Duodenal mucosa (tissue), 2 donors: ENCODE measurements around the gene AHR.

Experiments used
- H3K27ac ChIP-seq: one replicate; pipeline ENCODE4 v1.7.0; 2013; ENCODE audit warnings: low read depth, low read length
- H3K27me3 ChIP-seq, 2 donors: one replicate each; pipeline ENCODE4 v1.7.0; 2013; ENCODE audit warnings: low read length in 2 of 2, control low read depth in 1 of 2; ENCODE audit not compliant: insufficient read depth in 2 of 2, control insufficient read depth in 1 of 2
- H3K36me3 ChIP-seq, 2 donors: one replicate each; pipeline ENCODE4 v1.7.0; 2013; ENCODE audit warnings: low read length in 2 of 2, control low read depth in 1 of 2; ENCODE audit not compliant: insufficient read depth in 2 of 2, control insufficient read depth in 1 of 2
- H3K4me1 ChIP-seq, 2 donors: one replicate each; pipeline ENCODE4 v1.7.0; 2013; ENCODE audit warnings: low read length in 2 of 2, control low read depth in 1 of 2; ENCODE audit not compliant: insufficient read depth in 2 of 2, control insufficient read depth in 1 of 2
- H3K4me3 ChIP-seq, 2 donors: one replicate each; pipeline ENCODE4 v1.7.0; 2013; ENCODE audit warnings: low read length in 2 of 2, low read depth in 1 of 2
- H3K9ac ChIP-seq, 2 donors: one replicate each; pipeline ENCODE4 v1.7.0; 2013; ENCODE audit warnings: low read length in 2 of 2, low read depth in 1 of 2
- H3K9me3 ChIP-seq, 2 donors: one replicate each; pipeline ENCODE4 v1.7.0; 2013; ENCODE audit warnings: low read length in 2 of 2, control low read depth in 1 of 2; ENCODE audit not compliant: control insufficient read depth in 1 of 2

The AHR gene

DNA sequence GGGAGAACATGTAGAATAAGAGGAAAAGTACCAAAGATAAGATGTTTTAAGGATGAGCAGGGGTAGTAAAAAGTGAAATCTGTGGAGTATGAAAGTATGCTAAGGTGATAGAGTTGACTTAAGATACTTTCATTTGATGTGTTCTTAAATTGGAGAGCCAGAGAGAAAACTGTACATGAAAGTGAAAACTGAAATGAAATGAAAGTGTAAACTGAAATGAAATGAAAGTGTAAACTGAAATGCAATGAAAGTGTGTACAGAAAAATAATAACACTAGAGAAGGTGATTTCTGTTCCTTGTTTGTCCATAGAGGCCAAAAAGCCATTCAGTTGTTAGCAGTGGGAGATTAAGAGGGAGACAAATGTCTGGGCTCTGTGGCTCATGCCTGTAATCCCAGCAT lies 17.5 kb downstream of the AHR start:
- H3K9me3 ChIP-seq = no peaks in the 10 kb centered on the region
- no peaks in the 10 kb centered on the region for H3K27me3 ChIP-seq
- no peak overlapping the region for H3K4me3 ChIP-seq
- H3K36me3 ChIP-seq = peaks cover 10 to 15% of the 10 kb centered on the region in 2 donors
- peaks cover 10 to 26% of the 10 kb centered on the region in 2 donors for H3K4me1 ChIP-seq
- no peak overlapping the region for H3K9ac ChIP-seq
- no peak overlapping the region for H3K27ac ChIP-seq

DNA sequence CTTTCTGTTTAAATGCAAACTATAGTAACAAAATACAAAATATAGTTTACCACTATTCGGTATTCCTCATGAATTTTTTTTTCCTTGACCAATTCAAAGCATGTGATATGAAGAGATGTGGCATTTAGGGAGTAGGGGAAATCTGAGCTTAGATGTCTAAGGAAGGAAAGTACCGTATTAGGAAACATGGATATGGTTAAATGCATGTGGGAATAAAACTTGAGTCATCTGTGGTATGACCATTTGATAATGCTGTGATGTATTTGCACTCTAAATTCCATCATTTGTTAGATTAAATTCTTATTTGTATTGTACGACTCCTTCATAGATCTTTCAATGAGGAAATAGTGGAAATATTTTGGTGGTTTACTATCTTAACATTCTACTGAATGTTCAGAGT lies 19.7 kb downstream of the AHR start:
- no peak overlapping the region for H3K27ac ChIP-seq
- peaks cover 4 to 8% of the 10 kb centered on the region in 2 donors for H3K36me3 ChIP-seq
- H3K4me1 ChIP-seq = peaks cover 10 to 26% of the 10 kb centered on the region in 2 donors
- H3K9ac ChIP-seq = no peak overlapping the region
- H3K9me3 ChIP-seq = no peaks in the 10 kb centered on the region
- H3K27me3 ChIP-seq = no peaks in the 10 kb centered on the region
- H3K4me3 ChIP-seq = no peak overlapping the region

DNA sequence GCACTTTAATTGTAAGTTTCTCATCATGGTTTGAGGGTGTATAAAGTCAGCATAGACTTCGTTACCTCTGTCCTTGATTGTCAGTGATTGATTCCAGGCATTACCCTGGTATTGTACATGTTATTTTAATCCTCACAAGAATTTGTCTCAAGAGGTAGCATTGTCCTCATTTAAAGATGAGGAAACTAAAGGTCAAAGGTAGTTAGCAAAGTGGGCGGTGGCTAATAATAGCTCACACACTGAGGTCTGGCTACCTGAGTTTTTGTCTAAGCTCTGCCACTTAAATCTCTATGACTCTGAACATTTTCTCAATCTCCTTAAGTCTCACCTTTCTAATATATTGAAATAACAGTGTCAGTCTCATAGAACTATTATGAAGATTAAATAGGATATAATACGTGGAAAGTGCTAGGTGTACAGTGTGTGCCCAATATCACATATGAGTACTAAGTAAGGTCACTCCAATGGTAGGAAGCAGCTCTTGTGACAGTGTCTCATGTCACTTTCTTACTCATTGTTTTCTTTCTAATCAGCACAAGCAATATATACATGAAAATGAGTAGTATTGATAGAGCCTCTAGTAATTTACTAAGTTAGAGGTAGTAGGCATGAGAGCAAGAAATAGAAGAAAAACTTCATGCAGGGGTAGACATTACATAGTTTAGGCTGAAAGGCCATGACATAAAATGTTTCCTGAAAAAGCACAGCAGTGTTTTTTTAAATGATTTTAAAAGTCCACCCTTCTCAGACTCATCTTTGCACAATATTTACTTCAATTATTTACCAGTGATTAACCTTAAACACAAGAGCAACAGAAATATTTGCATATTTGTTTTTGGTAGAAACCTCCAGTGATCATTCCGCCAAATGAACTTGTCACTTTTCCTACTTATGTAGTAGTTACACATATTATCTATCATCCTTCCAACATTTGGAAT lies 21.0 kb downstream of the AHR start:
- no peaks in the 10 kb centered on the region for H3K9me3 ChIP-seq
- H3K27ac ChIP-seq = no peak overlapping the region
- no peak overlapping the region for H3K4me3 ChIP-seq
- no peak overlapping the region for H3K9ac ChIP-seq
- peaks cover 4 to 8% of the 10 kb centered on the region in 2 donors for H3K36me3 ChIP-seq
- H3K4me1 ChIP-seq = peaks cover 10 to 26% of the 10 kb centered on the region in 2 donors
- no peaks in the 10 kb centered on the region for H3K27me3 ChIP-seq

DNA sequence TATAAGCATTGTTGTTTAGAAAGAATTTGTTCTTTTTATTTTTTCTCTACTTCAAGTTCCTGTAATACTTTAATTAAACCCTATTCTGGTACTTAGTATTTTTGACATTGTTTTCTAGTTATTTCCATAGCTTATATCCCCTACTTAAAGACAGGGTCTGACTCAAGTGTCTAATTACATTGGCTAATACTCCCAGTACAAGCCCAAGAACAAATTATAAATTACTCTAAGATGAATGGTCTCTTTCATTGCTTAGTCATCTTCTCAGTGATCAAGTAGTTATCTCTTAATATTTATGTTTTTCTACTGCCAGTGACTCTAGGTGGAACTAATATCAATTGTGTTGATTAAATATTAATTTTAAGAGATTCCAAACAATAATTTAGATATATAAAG lies 21.6 kb downstream of the AHR start:
- Histone ChIP-seq H3K9me3 (no peaks in the 10 kb centered on the region), H3K4me1 (peaks cover 10 to 26% of the 10 kb centered on the region in 2 donors), H3K9ac (no peak overlapping the region), H3K27ac (no peak overlapping the region), H3K4me3 (no peak overlapping the region), H3K27me3 (no peaks in the 10 kb centered on the region), H3K36me3 (peaks cover 4 to 8% of the 10 kb centered on the region in 2 donors)

DNA sequence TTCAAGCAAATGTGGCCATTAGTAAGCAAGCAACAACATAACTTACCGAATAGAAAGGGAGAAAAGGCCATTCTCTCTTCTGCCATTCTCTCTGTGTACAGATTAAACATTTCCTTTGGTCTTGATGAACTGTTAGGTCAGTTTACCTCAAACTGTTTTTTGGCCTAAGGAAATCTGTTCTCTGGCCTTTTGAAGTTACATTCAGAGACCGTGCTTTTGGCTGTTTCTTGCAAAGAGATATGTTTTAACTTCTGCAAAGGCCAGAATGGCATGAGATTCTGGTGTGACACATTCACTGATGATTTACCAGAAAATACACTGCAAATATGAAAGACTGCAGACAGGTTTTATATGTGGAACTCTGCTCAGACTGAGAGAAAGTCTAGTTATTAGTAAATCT lies 22.2 kb downstream of the AHR start:
- H3K36me3 ChIP-seq = peaks cover 4 to 8% of the 10 kb centered on the region in 2 donors
- no peaks in the 10 kb centered on the region for H3K9me3 ChIP-seq
- H3K4me1 ChIP-seq = peaks cover 10 to 27% of the 10 kb centered on the region in 2 donors
- H3K27ac ChIP-seq = no peak overlapping the region
- H3K9ac ChIP-seq = no peak overlapping the region
- no peaks in the 10 kb centered on the region for H3K27me3 ChIP-seq
- no peak overlapping the region for H3K4me3 ChIP-seq

DNA sequence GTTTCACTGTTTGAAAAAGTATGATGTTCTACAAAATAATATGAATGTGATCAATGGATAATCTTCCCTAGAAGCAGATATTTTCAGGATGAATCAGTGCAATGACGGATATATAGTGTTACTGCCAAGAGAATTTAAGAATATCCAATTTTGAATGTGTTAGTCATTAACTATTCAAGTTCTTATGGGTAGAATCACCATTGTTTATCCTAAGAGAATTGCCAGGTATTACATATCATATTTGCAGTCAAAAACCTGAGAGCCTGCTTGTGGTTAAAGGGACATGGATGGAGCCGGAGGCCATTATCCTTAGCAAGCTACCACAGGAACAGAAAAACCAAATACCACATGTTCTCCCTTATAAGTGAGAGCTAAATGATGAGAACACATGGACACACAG lies 26.9 kb downstream of the AHR start:
- H3K9ac ChIP-seq = no peak overlapping the region

DNA sequence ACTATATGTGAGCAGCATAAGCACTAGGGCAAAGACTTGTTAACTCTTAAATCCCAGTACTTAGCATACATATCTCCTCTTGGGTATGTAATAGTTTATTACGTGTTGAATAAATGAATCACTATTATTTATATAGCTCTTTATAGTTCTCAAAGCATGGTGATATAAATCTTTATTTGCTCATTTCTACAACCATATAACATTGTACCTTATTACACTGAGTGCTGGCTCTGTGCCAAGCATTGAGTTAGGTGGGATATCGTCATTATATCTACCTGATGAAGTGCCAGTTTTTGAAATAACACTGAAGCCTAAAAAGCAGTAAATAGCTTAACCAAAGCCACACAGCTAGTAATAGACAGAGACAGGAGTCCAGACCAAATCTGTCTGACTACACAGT lies 27.9 kb downstream of the AHR start:
- no peaks in the 10 kb centered on the region for H3K27me3 ChIP-seq
- H3K4me3 ChIP-seq = no peak overlapping the region
- no peak overlapping the region for H3K27ac ChIP-seq
- peaks cover 3 to 11% of the 10 kb centered on the region in 2 donors for H3K4me1 ChIP-seq
- H3K36me3 ChIP-seq = peaks cover 27 to 34% of the 10 kb centered on the region in 2 donors
- H3K9me3 ChIP-seq = no peaks in the 10 kb centered on the region
- no peak overlapping the region for H3K9ac ChIP-seq

More for the DNA sequence above, 26.9 kb downstream of the AHR start:
- Histone ChIP-seq H3K4me1 (peaks cover 7 to 16% of the 10 kb centered on the region in 2 donors), H3K36me3 (peaks cover 22 to 26% of the 10 kb centered on the region in 2 donors), H3K27me3 (no peaks in the 10 kb centered on the region), H3K27ac (no peak overlapping the region), H3K4me3 (no peak overlapping the region), H3K9me3 (no peaks in the 10 kb centered on the region)

DNA sequence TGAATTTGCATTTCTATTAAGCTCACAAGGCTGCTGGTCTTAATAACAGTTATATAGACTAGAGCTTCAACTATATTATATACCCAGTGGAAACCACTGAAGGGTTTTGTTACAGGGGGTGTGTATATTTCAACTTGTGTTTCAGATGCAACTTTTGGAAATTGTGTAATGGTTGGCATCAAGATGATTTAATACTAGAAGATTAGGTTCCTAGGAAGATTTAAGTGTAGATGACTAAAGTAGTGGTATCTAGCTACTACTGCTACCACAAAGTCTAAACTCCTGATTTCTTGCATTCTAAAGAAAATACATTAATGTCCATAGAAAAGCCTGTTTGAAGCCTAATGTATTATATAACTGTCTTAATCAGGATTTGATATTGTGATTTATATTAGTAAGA lies 30.2 kb downstream of the AHR start:
- peaks cover 25 to 49% of the 10 kb centered on the region in 2 donors for H3K36me3 ChIP-seq
- H3K27ac ChIP-seq = no peak overlapping the region
- no peak overlapping the region for H3K9ac ChIP-seq
- peaks cover 3 to 11% of the 10 kb centered on the region in 2 donors for H3K4me1 ChIP-seq
- no peaks in the 10 kb centered on the region for H3K27me3 ChIP-seq
- H3K9me3 ChIP-seq = no peaks in the 10 kb centered on the region
- no peak overlapping the region for H3K4me3 ChIP-seq

DNA sequence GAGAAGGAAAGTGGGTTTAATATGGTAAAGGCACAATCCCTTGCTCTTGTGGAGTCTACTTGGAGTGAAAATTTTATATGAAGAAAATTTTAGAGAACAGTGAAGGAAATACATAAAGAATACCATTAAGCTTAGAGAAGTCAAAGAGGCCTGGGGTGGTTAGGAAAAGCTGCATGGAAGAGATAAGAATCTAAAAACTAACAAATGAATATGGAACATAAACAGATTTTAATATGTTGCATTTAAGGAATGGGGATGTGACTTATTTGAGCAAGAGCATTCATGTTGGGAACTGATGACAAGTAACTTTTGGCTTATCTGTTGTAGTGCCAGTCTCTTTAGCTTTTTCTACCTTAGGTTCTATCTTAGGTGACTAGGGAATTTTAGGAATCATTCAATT lies 31.0 kb downstream of the AHR start:
- H3K36me3 ChIP-seq = peaks cover 25 to 57% of the 10 kb centered on the region in 2 donors
- H3K27me3 ChIP-seq = no peaks in the 10 kb centered on the region
- no peaks in the 10 kb centered on the region for H3K9me3 ChIP-seq
- peaks cover 3 to 11% of the 10 kb centered on the region in 2 donors for H3K4me1 ChIP-seq
- H3K9ac ChIP-seq = no peak overlapping the region
- H3K27ac ChIP-seq = no peak overlapping the region
- no peak overlapping the region for H3K4me3 ChIP-seq

DNA sequence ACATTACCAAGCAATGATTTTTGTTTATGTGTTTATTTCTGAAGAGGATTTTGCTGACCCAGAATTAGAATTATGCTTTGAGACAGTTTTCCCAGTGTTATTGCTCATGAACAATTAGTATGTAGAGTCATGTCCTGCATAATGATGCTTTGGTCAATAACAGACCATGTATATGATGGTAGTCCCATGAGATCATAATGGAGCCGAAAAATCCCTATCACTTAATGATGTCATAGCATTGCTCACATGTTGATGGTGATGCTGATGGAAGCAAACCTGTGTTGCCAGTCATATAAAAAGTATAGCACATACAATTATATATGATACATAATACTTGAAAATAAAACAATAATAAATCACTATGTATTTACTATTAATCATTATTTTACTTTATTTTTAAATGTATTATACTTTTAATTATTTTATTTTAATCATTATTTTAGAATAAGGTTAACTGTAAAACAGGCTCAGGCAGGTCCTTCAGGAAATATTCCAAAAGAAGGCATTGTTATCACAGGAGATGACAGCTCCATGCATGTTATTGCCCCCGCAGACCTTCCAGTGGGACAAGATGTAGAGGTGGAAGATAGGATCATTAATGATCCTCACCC lies 33.5 kb downstream of the AHR start:
- H3K4me3 ChIP-seq = no peak overlapping the region
- H3K9ac ChIP-seq = no peak overlapping the region
- peaks cover 25 to 71% of the 10 kb centered on the region in 2 donors for H3K36me3 ChIP-seq
- no peaks in the 10 kb centered on the region for H3K4me1 ChIP-seq
- H3K9me3 ChIP-seq = no peaks in the 10 kb centered on the region
- H3K27me3 ChIP-seq = no peaks in the 10 kb centered on the region
- no peak overlapping the region for H3K27ac ChIP-seq
